ENCODE measurements around the gene VWA5B1. TPM values are rescaled to one million over a fixed set of nuclear protein-coding genes. Genes with fewer than 3 reads are reported as not detected.
A peak's percentile ranks its signal among the peaks of the same experiment; 100 is the strongest.

Gene VWA5B1
- total RNA-seq, 1 donor: not detected

GRCh38 chr1:20334103-20334502, 43.4 kb downstream of the VWA5B1 start:
- Histone ChIP-seq H3K36me3 (ENCODE audit: insufficient read depth, low read length) (no peaks in the 10 kb centered on the region), H2AFZ (ENCODE audit: low read length) (no peak overlapping the region), H3K79me2 (ENCODE audit: insufficient read depth, low read length) (no peaks in the 10 kb centered on the region), H3K4me1 (ENCODE audit: insufficient read depth, low read length) (no peaks in the 10 kb centered on the region), H3K4me2 (ENCODE audit: insufficient read depth, low read length) (no peak overlapping the region), H3K4me3 (ENCODE audit: insufficient read depth, low read length) (no peak overlapping the region), H3K27me3 (ENCODE audit: insufficient read depth, low read length) (peaks cover 21% of the 10 kb centered on the region), H3K9me3 (ENCODE audit: low read depth, low read length) (no peaks in the 10 kb centered on the region), H4K20me1 (ENCODE audit: insufficient read depth, low read length) (no peaks in the 10 kb centered on the region), H3K27ac (ENCODE audit: low read depth, low read length) (no peak overlapping the region)
- DNase-seq (ENCODE audit: insufficient read length, low spot score, missing footprints): no peak
- no peak for TF ChIP-seq CTCF (IDR thresholded peaks at IDR 0.05; ENCODE audit: extremely low read depth, low read depth, low read length)

- H2AFZ ChIP-seq (ENCODE audit: low read length): no peak overlapping the region
- no peak overlapping the region for H3K4me3 ChIP-seq (ENCODE audit: insufficient read depth, low read length)
- peaks cover 27% of the 10 kb centered on the region for H3K27me3 ChIP-seq (ENCODE audit: insufficient read depth, low read length)
- H3K27ac ChIP-seq (ENCODE audit: low read depth, low read length): no peak overlapping the region
- no peaks in the 10 kb centered on the region for H3K36me3 ChIP-seq (ENCODE audit: insufficient read depth, low read length)
- no peaks in the 10 kb centered on the region for H3K4me1 ChIP-seq (ENCODE audit: insufficient read depth, low read length)
- no peak for TF ChIP-seq CTCF (IDR thresholded peaks at IDR 0.05; ENCODE audit: extremely low read depth, low read depth, low read length)
- peak; percentile 31 for DNase-seq (ENCODE audit: insufficient read length, low spot score, missing footprints)
- no peak overlapping the region for H3K4me2 ChIP-seq (ENCODE audit: insufficient read depth, low read length)
- H3K79me2 ChIP-seq (ENCODE audit: insufficient read depth, low read length): no peaks in the 10 kb centered on the region
- H3K9me3 ChIP-seq (ENCODE audit: low read depth, low read length): no peaks in the 10 kb centered on the region
- H4K20me1 ChIP-seq (ENCODE audit: insufficient read depth, low read length): no peaks in the 10 kb centered on the region
Observed at GRCh38 chr1:20336105-20336605, 45.5 kb downstream of the VWA5B1 start.

- Histone ChIP-seq H3K9me3 (ENCODE audit: low read depth, low read length) (no peaks in the 10 kb centered on the region), H3K4me3 (ENCODE audit: insufficient read depth, low read length) (no peak overlapping the region), H3K4me1 (ENCODE audit: insufficient read depth, low read length) (no peaks in the 10 kb centered on the region), H3K36me3 (ENCODE audit: insufficient read depth, low read length) (no peaks in the 10 kb centered on the region), H2AFZ (ENCODE audit: low read length) (no peak overlapping the region), H4K20me1 (ENCODE audit: insufficient read depth, low read length) (no peaks in the 10 kb centered on the region), H3K79me2 (ENCODE audit: insufficient read depth, low read length) (no peaks in the 10 kb centered on the region), H3K27ac (ENCODE audit: low read depth, low read length) (no peak overlapping the region), H3K27me3 (ENCODE audit: insufficient read depth, low read length) (peaks cover 29% of the 10 kb centered on the region), H3K4me2 (ENCODE audit: insufficient read depth, low read length) (no peak overlapping the region)
- TF ChIP-seq CTCF (IDR thresholded peaks at IDR 0.05; ENCODE audit: extremely low read depth, low read depth, low read length): no peak
- DNase-seq (ENCODE audit: insufficient read length, low spot score, missing footprints): no peak
Observed at GRCh38 chr1:20337581-20337980, 46.9 kb downstream of the VWA5B1 start.

- Histone ChIP-seq H4K20me1 (ENCODE audit: insufficient read depth, low read length) (no peaks in the 10 kb centered on the region), H3K27ac (ENCODE audit: low read depth, low read length) (no peak overlapping the region), H3K4me1 (ENCODE audit: insufficient read depth, low read length) (no peaks in the 10 kb centered on the region), H2AFZ (ENCODE audit: low read length) (no peak overlapping the region), H3K4me2 (ENCODE audit: insufficient read depth, low read length) (no peak overlapping the region), H3K79me2 (ENCODE audit: insufficient read depth, low read length) (no peaks in the 10 kb centered on the region), H3K4me3 (ENCODE audit: insufficient read depth, low read length) (no peak overlapping the region), H3K9me3 (ENCODE audit: low read depth, low read length) (no peaks in the 10 kb centered on the region), H3K36me3 (ENCODE audit: insufficient read depth, low read length) (no peaks in the 10 kb centered on the region), H3K27me3 (ENCODE audit: insufficient read depth, low read length) (peaks cover 44% of the 10 kb centered on the region)
- peak; percentile 82 for DNase-seq (ENCODE audit: insufficient read length, low spot score, missing footprints)
- no peak for TF ChIP-seq CTCF (IDR thresholded peaks at IDR 0.05; ENCODE audit: extremely low read depth, low read depth, low read length)
Observed at GRCh38 chr1:20339811-20340457, 49.3 kb downstream of the VWA5B1 start.

Measured in osteoblast (primary cell).